IPS-18a (cell line): ENCODE results near the gene EP400.

Experiments
- H3K27ac ChIP-seq: one replicate; pipeline ENCODE4 v1.5.1; 2013; ENCODE audit warnings: low read length
- H3K27me3 ChIP-seq: one replicate; pipeline ENCODE4 v1.6.1; 2013; ENCODE audit warnings: mild to moderate bottlenecking, low read length; ENCODE audit not compliant: control insufficient read depth, insufficient read depth
- H3K36me3 ChIP-seq: one replicate; pipeline ENCODE4 v1.6.1; 2013; ENCODE audit warnings: low read depth, low read length; ENCODE audit not compliant: control insufficient read depth
- H3K4me1 ChIP-seq: one replicate; pipeline ENCODE4 v1.6.1; 2013; ENCODE audit warnings: low read depth, low read length; ENCODE audit not compliant: control insufficient read depth
- H3K4me3 ChIP-seq: one replicate; pipeline ENCODE4 v1.5.1; 2013; ENCODE audit warnings: low read length
- H3K9ac ChIP-seq: one replicate; pipeline ENCODE4 v1.6.1; 2013; ENCODE audit warnings: mild to moderate bottlenecking, low read length, moderate library complexity
- H3K9me3 ChIP-seq: one replicate; pipeline ENCODE4 v1.6.1; 2013; ENCODE audit warnings: low read depth, low read length; ENCODE audit not compliant: control insufficient read depth

EP400 gene

DNA sequence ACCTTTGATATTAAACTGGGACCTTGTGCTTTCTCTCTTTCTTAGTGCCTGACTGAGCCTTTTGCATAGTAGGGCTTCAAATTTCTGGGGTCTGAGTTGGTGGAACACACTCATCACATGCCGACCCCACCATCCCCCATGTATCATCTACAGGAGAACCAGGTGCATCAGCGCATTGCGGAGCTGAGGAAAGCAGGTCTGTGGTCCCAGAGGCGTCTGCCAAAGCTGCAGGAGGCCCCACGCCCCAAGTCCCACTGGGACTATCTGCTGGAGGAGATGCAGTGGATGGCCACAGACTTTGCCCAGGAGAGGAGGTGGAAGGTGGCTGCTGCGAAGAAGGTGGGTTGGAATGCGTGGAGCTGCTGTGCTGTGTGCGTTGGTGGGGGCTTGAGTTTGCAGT is 37.8 kb downstream of the EP400 start:
- no peak overlapping the region for H3K4me3 ChIP-seq
- H3K4me1 ChIP-seq = peaks cover 29% of the 10 kb centered on the region
- no peaks in the 10 kb centered on the region for H3K27me3 ChIP-seq
- H3K27ac ChIP-seq = no peak overlapping the region
- no peak overlapping the region for H3K9ac ChIP-seq
- H3K36me3 ChIP-seq = peaks cover 26% of the 10 kb centered on the region
- H3K9me3 ChIP-seq = no peaks in the 10 kb centered on the region

DNA sequence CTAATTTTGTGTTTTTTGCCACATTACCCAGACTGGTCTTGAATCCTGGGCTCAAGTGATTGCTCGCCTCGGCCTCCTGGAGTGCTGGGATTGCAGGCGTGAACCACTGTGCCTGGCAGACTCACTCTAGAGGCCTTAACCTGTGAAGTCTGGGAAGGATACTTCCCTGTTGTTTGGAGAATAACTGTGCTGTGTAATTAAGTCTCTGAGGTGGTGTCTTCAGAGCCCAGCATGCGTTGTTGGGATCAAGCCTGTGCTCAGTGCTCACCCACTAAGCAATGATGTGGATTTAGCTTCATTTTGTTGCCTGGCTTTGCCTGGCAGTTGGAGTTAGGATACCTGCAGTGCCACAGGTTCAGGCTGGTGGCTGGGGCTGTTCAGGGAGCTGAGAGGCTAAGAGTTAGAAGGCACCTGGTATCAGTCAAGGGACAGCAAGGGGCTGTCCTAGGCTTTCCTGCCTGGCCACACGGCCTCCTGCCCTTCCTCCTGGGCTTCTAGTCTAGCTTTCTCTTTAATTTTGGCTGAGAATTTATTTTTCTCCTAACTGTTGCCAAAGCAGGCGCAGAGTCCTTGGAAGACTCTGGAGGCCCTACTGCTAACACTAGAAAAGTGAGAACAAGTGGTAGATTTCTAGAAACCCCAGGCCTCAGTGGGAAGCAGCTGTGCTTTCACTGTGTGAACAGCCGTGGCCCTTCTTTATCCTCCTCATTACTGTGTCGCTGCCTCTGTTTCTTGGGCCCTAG is 38.5 kb downstream of the EP400 start:
- H3K36me3 ChIP-seq = peaks cover 29% of the 10 kb centered on the region
- no peaks in the 10 kb centered on the region for H3K9me3 ChIP-seq
- H3K27ac ChIP-seq = no peak overlapping the region
- H3K4me1 ChIP-seq = peaks cover 29% of the 10 kb centered on the region
- H3K4me3 ChIP-seq = no peak overlapping the region
- H3K27me3 ChIP-seq = no peaks in the 10 kb centered on the region
- no peak overlapping the region for H3K9ac ChIP-seq

DNA sequence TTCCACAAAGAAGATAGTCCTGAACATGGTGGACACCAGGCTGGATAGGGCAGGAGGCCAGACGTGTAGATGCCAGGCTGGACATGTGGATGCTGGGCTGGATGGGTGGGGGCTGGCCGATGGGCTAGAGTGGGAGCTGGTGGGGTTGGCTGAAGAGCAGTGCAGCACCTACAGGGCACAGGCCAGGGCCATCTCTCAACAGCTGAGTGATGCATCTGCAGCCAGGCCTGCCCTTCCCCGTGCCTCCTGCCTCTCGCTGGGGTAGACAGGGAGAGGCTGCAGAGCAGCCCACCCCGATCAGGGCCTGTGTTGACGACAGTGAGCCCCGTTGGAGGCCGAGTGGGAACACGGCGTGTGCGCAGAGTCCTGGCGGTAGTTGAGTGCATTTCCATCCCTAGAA is 39.3 kb downstream of the EP400 start:
- Histone ChIP-seq H3K9ac (no peak overlapping the region), H3K27me3 (no peaks in the 10 kb centered on the region), H3K4me3 (no peak overlapping the region), H3K27ac (peak overlapping the region; percentile 92), H3K9me3 (no peaks in the 10 kb centered on the region), H3K4me1 (peaks cover 29% of the 10 kb centered on the region), H3K36me3 (peaks cover 34% of the 10 kb centered on the region)

DNA sequence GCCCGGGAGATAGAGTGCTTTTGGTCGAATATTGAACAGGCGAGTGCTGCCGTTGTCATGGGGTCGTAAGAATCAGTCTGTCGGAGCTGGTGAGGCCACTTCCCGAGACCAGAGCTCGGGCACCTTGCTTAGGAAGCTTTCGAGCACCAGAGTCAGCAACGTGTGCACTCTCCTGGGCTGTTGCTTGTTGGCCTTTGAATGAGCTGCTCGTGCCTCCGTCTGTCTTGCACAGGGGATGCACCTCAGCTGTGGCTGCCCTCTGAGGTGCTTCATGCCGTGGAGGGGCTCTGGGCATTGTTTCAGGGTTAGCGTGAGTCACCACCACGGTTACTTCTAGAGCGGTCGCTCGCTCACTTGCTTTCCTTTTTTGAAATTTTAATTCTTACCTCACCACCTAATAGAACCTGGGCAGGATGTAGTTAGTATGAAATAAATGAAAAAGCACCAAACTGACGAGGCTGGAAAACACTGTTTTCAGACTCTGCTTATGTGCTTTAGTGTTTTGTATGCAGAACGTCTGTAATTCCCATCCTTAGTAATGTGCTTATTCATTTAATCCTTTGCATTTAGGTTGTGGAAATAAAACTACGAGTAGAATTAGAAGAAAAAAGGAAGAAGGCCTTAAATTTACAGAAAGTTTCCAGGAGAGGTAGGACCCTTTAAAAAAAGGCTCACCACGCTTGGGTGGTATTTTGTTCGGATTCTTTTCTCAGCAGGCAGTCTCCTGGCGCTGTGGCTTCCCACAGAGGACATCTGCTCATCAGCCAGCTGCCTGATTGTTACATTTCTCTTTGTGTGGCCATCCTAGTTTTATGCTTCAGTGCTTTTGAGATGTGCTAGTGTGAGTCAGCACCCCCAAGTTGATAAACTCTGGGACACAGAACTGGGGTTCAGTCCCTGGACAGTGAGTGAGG is 40.6 kb downstream of the EP400 start:
- peaks cover 47% of the 10 kb centered on the region for H3K36me3 ChIP-seq
- H3K27me3 ChIP-seq = no peaks in the 10 kb centered on the region
- H3K27ac ChIP-seq = peak overlapping the region; percentile 92
- H3K4me1 ChIP-seq = peaks cover 29% of the 10 kb centered on the region
- H3K9ac ChIP-seq = peak overlapping the region; percentile 65
- H3K4me3 ChIP-seq = peak overlapping the region; percentile 53
- no peaks in the 10 kb centered on the region for H3K9me3 ChIP-seq

DNA sequence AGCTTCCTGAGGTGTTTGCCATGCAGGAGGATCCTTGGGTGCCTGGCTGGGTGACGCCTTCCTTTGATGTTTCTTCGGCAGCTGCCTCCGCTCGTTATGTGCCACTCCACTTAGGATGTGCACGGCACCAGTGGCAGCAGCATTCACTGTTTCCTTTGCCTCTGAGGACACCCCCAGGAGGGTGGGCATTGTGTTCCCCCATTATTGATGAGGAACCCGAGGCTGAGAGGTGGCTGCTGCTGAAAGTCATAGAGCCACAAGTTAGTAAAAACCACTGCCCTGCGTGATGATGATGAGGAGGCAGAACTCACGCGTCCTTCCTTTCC is 41.2 kb downstream of the EP400 start:
- peaks cover 29% of the 10 kb centered on the region for H3K4me1 ChIP-seq
- H3K27me3 ChIP-seq = no peaks in the 10 kb centered on the region
- no peaks in the 10 kb centered on the region for H3K9me3 ChIP-seq
- H3K4me3 ChIP-seq = peak overlapping the region; percentile 53
- peak overlapping the region; percentile 65 for H3K9ac ChIP-seq
- H3K36me3 ChIP-seq = peaks cover 47% of the 10 kb centered on the region
- H3K27ac ChIP-seq = peak overlapping the region; percentile 92

DNA sequence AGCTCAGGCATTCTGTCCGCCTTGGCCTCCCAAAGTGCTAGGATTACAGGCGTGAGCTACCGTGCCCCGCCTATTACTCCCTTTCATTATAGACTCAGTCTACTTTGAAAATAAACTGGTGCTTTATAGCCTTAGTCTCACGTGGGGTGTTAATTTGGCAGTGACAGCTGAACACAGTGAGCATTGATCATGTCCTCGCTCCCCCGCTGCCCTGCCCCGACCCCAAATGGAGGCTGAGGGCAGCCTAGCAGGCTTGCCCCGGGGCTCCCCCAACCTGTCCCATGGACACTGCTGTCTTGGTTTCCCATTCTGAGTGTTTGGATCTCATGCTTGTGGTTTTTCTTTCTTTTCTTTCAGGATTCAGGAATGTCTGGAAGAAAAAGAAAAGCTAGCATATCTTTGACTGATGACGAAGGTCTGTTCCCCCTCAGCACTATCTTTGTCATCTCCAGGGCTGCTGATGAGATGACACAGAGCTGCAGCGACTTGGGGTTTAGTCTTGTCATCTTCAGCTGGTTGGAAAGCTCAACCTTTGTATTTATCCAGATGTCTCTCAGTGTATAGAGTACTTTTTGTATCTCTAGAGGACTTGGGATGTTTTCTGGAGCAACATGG is 42.2 kb downstream of the EP400 start:
- H3K36me3 ChIP-seq = peaks cover 43% of the 10 kb centered on the region
- no peaks in the 10 kb centered on the region for H3K27me3 ChIP-seq
- no peaks in the 10 kb centered on the region for H3K9me3 ChIP-seq
- no peak overlapping the region for H3K4me3 ChIP-seq
- H3K9ac ChIP-seq = no peak overlapping the region
- H3K4me1 ChIP-seq = peaks cover 32% of the 10 kb centered on the region
- no peak overlapping the region for H3K27ac ChIP-seq

DNA sequence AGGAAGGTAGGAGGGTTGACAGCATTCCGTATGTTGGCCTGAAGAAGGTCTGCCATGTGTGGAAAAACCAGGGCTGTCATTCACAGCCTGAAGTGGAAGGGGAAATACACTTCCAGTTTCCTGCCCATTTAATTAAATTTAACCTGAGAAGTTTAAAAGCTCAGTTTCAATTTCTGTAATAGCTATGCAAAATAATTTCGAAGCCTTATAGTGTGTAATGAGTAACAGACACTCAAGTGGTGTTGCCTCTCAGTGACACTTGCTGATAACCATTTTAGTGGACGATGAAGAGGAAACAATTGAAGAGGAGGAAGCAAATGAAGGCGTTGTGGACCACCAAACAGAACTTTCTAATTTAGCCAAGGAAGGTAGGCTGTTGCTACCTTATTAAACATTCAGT is 44.8 kb downstream of the EP400 start:
- Histone ChIP-seq H3K9ac (no peak overlapping the region), H3K9me3 (no peaks in the 10 kb centered on the region), H3K4me1 (peaks cover 29% of the 10 kb centered on the region), H3K36me3 (peaks cover 40% of the 10 kb centered on the region), H3K4me3 (no peak overlapping the region), H3K27me3 (no peaks in the 10 kb centered on the region), H3K27ac (no peak overlapping the region)

DNA sequence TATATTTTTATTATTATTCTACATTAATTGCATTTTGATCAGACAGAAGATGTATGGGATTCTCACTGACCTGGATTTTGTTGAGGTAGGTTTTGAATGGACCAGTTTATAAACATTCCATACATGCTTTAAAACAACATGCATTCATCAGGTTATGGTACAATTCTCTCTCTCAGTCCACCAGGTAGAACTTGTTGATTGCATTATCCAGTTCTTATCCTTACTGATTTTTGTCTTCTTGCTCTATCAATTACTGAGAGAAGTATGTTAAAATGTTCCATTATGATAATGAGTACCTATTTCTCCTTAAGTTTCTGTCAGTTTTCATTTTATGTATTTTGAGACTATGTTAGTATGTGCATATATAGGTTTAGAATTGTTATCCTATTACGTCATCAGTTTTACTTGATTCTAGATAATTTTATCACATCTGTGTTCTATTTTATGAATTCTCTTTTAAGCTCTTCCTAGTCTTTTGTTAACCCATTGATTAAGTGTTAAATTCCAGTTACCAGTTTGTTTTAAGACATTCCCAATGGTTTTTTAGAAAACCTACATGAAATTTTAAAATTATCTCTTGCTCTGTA is 50.6 kb downstream of the EP400 start:
- Histone ChIP-seq H3K4me3 (no peak overlapping the region), H3K36me3 (peaks cover 13% of the 10 kb centered on the region), H3K27ac (no peak overlapping the region), H3K27me3 (no peaks in the 10 kb centered on the region), H3K4me1 (peaks cover 10% of the 10 kb centered on the region), H3K9ac (no peak overlapping the region), H3K9me3 (no peaks in the 10 kb centered on the region)

DNA sequence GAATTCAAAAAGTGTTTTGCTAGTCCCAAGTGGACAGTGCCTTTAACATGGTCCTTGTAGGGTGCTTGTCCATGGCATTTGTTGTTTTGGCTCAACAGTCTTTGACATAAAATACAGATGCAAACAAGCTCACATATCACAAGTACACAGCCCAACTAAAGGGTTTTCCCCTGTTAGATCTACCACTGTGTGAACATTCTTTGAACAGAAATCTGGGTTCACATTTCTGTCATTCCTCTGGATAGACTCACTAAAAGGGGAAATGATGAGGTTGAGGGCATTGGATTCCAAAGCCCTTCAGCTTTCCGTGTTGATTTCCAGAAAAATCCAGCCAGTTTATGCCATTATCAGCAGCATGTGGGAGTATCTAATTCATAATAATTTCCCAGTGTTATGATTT is 54.1 kb downstream of the EP400 start:
- Histone ChIP-seq H3K9ac (no peak overlapping the region), H3K36me3 (peaks cover 35% of the 10 kb centered on the region), H3K4me1 (no peaks in the 10 kb centered on the region), H3K27ac (no peak overlapping the region), H3K27me3 (no peaks in the 10 kb centered on the region), H3K4me3 (no peak overlapping the region), H3K9me3 (no peaks in the 10 kb centered on the region)

DNA sequence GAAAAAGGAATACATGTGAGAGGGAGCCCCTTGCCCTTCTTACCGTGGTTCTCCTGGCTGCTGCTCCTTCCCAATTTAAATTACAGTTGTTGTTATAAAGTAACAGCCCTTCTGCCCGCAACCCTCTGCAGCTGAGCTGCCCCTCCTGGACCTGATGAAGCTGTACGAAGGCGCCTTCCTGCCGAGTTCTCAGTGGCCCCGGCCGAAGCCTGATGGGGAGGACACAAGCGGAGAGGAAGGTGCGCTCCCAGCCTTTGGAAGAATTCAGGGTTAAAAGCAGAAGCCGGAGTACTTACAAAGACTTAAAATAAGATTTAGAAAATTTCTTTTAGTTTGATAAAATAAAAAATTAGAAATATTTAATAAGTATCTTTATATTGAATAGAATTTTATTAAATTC is 55.2 kb downstream of the EP400 start:
- peaks cover 35% of the 10 kb centered on the region for H3K36me3 ChIP-seq

DNA sequence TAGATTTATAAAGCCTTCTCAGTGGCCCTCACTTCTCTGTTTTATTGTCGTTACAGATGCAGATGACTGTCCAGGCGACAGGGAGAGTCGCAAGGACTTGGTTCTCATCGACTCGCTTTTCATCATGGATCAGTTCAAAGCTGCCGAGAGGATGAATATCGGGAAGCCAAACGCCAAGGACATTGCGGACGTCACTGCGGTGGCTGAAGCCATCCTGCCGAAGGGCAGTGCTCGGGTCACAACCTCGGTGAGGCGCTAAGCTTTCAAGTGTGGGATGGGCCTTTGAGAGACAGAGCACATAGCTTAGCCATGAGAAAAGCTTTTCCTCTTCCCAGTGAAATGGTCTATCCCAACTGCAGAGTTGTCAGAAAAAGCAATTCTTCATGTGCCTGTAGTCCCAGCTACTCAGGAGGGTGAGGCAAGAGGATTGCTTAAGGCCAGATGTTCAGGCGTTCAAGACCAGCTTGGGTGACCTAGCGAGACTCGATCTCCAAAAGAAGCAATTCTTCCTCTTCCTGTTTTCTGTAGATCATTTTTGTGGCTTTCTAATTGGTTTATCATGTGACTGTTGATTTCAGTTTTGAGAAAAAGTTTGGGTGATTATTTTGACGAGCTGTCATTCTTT is 56.4 kb downstream of the EP400 start:
- peaks cover 43% of the 10 kb centered on the region for H3K36me3 ChIP-seq
- no peaks in the 10 kb centered on the region for H3K9me3 ChIP-seq
- no peak overlapping the region for H3K4me3 ChIP-seq
- no peak overlapping the region for H3K27ac ChIP-seq
- H3K9ac ChIP-seq = no peak overlapping the region
- H3K27me3 ChIP-seq = no peaks in the 10 kb centered on the region
- no peaks in the 10 kb centered on the region for H3K4me1 ChIP-seq

More for the DNA sequence above, 55.2 kb downstream of the EP400 start:
- H3K4me1 ChIP-seq = no peaks in the 10 kb centered on the region
- no peaks in the 10 kb centered on the region for H3K9me3 ChIP-seq
- H3K27me3 ChIP-seq = no peaks in the 10 kb centered on the region
- no peak overlapping the region for H3K27ac ChIP-seq
- no peak overlapping the region for H3K4me3 ChIP-seq
- H3K9ac ChIP-seq = no peak overlapping the region
